ENCODE results near the gene NDUFAB1.

- TF ChIP-seq CTCF (IDR thresholded peaks at IDR 0.05): no peak
- peak; percentile 94 for TF ChIP-seq USF2 (CRISPR knock-in tag; IDR thresholded peaks at IDR 0.05)
- no peak for TF ChIP-seq NR2C2 (CRISPR knock-in tag; IDR thresholded peaks at IDR 0.05)
- TF ChIP-seq, protein P1, sequence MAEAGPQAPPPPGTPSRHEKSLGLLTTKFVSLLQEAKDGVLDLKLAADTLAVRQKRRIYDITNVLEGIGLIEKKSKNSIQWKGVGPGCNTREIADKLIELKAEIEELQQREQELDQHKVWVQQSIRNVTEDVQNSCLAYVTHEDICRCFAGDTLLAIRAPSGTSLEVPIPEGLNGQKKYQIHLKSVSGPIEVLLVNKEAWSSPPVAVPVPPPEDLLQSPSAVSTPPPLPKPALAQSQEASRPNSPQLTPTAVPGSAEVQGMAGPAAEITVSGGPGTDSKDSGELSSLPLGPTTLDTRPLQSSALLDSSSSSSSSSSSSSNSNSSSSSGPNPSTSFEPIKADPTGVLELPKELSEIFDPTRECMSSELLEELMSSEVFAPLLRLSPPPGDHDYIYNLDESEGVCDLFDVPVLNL (CRISPR knock-in tag; IDR thresholded peaks at IDR 0.05; ENCODE audit: borderline replicate concordance, low read depth): no peak
- TF ChIP-seq NFYB (CRISPR knock-in tag; conservative IDR thresholded peaks at IDR 0.05; ENCODE audit: low read depth): peak; percentile 78
- TF ChIP-seq TEAD4 (CRISPR knock-in tag; IDR thresholded peaks at IDR 0.05): peak; percentile 48; the same call in 1 of the 2 replicates
- TF ChIP-seq, protein P2, sequence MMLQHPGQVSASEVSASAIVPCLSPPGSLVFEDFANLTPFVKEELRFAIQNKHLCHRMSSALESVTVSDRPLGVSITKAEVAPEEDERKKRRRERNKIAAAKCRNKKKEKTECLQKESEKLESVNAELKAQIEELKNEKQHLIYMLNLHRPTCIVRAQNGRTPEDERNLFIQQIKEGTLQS (CRISPR knock-in tag; conservative IDR thresholded peaks at IDR 0.05): no peak
- no peak for TF ChIP-seq FOXJ3 (CRISPR knock-in tag; IDR thresholded peaks at IDR 0.05; ENCODE audit: borderline replicate concordance)
- TF ChIP-seq ZNF317 (CRISPR knock-in tag; IDR thresholded peaks at IDR 0.05; ENCODE audit: borderline replicate concordance, low read depth): no peak
- no peak for TF ChIP-seq NFE2L1 (CRISPR knock-in tag; IDR thresholded peaks at IDR 0.05)
- no peak for TF ChIP-seq NR1H2 (CRISPR knock-in tag; IDR thresholded peaks at IDR 0.05)
Measured at GRCh38 chr16:23640931-23641765, 45.0 kb upstream of the NDUFAB1 start, which contains the start of the genes DCTN5 and PALB2.

Measured in WTC11 (cell line).